ENCODE measurements around the gene A4GNT.
"Not testable (repeated sequence)": the region's sequence is repeated elsewhere in the genome, so short reads cannot be mapped to it uniquely, and the experiment has no call there.

A4GNT gene

GRCh38 chr3:138118612-138119422, 13.4 kb downstream of the A4GNT start:
- peak; percentile 57 for DNase-seq

GRCh38 chr3:138114988-138115971, 16.9 kb downstream of the A4GNT start, which contains the start of gene DZIP1L:
DZIP1L (minus strand) TSS chr3:138115608; CDS start chr3:138103971, 11,637 bp downstream.
- DNase-seq, result peak; percentile 74

DNA sequence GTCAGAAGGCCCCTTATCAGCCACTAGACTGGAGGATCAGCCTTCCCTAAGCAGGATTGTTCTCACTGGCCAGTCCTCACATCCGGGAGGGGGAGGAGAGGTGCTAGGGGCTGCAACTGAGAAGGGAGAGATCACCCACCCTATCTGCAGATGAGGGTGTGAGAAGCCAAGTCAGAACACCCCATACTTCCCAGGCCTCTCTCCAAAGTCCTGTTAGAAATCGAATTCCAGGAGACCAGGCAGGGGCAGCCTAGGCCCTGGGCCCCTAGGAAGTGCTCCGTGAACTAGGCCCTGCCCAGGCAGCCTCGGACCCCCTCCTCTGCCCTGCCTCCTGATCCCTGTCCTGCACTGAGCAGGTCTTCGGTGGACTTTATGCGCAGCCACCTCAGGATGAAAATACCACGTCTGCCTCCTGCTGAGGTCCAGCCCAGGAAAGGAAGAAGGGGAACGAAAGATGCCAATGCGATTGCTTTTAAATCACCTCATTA, 17.7 kb downstream of the A4GNT start:
- no peak for DNase-seq

DNA sequence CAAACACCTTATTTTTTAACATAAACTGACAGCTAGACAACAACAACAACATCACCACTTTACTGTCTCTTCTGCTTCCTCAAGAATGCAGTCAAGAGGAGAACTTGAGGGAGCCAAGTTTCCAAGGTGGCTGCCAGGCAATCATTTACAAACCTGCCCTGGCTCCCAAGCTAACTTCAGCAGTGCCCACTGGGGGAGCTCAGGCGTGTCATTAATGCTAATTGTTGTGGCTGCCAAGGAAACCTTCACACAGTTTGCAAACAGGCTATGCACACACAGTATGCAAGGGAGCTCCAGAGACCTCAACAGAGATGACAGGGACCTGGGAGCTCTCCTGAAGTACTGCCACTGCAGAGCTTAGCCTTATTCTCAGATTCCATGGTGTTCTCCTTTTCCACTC, 18.9 kb downstream of the A4GNT start:
- no peak for DNase-seq

GRCh38 chr3:138112362-138112761, 19.8 kb downstream of the A4GNT start:
- no peak for DNase-seq

DNA sequence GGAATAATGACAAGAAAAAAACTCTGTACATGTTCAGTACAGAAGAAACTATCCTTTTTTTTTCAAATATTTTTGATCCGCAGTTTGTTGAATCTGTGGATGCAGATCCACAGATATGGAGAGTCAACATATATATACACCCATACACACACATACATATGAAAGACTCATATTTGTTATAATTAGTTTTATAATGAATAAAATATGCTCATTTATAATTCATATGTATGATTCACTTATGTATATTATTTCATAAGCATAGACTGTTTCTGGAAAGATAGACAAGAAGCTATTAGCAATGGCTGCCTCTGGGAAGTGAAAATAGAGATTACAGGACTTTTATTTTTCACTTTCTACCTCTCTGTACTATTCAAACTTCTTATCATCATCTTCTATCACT, 26.6 kb downstream of the A4GNT start:
- no peak for DNase-seq

DNA sequence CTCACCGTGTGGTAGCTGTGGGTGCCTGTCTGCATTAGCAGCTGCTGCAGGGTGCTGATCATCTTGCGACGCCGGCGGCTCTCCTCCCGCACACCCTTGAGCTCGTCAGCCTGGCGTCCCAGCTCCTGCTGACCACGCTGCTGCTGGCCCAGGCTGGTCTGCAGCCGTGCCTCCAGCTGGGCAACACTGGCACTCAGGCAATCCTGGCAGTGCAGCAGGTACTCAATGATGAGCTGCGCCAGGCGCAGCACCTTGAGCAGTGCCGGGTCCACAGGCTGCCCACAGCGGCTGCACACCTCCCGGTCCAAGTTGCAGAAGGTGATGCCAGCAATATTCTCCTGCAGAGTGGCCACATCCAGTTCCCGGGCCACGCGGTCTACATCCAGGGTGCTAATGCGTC, 28.7 kb downstream of the A4GNT start:
- DNase-seq, result no peak

- DNase-seq, result not testable (repeated sequence)
Observed at GRCh38 chr3:138101351-138101940, 30.7 kb downstream of the A4GNT start.

GRCh38 chr3:138099417-138099816, 32.8 kb downstream of the A4GNT start:
- DNase-seq, result no peak

GRCh38 chr3:138097192-138098172, 34.7 kb downstream of the A4GNT start:
- DNase-seq, result no peak

DNA sequence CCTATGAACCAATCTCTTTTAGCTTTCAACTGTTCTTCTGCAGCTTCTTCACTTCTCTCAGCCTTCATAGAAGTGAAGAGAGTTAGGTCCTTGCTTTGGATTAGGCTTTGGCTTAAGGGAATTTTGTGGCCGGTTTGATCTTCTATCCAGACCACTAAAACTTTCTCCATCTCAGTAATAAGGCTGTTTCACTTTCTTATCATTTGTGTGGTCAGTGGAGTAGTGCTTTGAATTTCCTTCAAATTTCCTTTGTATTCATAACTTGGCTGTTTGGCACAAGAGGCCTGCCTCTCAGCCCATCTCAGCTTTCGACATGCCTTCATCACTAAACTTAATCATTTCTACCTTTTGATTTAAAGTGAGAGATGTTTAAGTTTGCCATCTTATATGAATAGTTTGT, 38.5 kb downstream of the A4GNT start:
- DNase-seq, result no peak

- DNase-seq, result no peak
Observed at GRCh38 chr3:138092023-138092422, 40.2 kb downstream of the A4GNT start.

DNA sequence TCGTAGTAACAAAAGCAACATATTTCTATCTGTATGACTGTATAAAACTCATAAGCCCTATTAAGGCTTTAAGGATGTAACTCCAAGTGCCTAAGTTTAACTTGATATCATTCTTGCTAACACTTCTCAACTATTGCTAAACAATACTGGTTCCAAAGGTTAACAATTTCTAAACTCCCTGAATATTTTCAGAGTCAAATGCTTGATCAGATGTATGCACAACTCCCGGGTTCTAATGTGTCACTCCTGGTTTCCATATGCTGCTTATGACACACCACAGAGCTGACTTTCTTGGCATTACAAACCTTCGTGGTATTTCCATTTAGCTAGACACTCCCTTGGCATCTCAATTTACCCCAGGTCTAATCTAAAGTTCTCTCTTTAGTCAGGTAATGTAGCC, 43.1 kb downstream of the A4GNT start:
- DNase-seq, result peak; percentile 38

GRCh38 chr3:138085745-138086144, 46.4 kb downstream of the A4GNT start:
- not testable (repeated sequence) for DNase-seq

GRCh38 chr3:138084196-138084595, 48.0 kb downstream of the A4GNT start:
- no peak for DNase-seq

DNA sequence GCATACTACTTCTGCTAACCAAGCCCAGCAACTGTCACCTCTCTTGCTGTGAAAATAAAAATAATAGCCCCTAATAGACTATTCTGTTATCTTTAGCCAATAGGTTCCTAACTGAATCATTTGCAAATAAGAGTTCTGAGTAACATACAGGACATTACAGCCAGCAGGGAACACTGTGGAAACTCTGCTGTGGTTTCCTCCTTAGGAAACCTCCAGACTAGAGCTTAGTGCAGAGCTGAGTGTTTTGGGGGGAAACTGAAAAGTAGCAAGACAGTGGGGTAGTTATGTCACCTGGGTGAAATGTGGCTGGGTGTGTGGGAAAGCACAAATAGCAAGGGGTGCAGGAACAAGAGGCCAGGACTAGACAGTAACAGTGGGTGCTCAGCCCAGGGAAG, 49.2 kb downstream of the A4GNT start:
- no peak for DNase-seq

DNA sequence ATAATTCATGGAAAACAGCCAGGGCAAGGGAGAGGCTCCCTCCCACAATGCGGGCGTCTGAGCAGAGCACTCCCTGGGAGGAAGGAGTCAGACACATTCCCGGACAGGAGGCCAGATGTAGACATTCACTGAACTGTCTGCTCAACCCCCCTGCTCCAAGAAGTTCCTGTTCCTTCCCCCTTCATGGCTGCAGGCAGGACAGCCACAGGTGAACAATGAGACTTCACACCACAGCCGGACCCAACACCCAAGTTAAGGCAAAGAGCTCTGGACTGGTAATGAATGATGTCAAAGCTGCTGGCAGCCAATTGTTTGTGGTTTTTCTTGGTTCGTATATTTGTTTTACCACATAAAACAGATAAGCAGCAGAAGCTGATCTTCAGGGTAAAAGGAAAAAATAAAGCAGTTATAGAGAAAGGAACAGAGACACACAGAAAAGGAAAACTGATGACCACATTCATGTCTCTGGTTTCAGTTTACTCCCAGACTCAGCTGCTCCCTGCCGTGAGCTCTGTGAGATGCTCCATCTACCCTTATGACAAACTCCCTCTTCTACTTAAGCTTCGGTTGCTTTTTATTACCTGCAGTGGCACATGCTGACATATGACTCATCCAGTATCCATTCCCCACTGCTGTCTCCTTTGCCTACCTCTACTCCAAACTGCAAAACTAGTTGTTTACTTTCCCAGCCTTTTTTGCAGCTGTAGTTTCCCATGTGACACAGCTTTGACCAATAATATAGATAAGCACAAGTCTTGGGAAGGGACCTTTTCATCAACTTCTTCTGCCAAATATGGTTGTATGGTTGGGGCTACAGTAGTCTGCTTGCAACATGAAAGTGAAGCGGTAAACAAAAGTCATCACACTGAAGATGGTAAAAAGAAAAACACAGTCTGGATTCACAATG, 49.9 kb downstream of the A4GNT start:
- DNase-seq, result no peak

DNA sequence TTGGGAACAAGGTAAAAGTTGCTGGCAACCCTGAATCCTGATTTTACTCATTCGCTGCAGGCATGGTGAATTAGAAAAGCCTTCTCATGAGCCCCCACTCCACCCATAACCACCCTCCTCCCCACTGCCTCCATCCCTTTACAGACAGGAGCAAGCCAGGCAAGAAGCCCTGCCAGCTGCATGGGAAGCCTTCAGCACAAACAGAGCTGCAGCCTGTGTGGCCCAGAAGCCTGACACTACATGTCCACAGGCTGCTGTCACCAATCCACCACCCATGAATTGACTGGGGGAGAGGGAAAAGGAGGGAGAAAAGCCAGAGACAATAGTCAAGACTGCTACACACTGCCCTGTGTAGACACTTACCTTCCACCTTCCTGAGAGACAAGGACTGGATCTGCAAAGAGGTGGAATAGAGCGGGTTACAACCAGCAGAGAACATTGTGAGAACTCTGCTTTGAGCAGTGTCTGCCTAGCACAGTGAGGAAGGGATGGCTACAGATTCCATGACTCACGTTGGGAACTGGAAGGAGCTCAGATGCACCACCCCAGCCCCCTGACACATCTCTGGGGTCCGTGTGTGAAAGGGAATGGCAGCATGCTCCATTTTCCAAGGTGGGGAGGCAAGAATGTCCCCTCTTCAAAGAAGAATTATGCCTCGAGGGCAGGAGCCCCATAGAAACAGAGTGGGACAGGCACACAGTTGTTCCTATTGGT, 50.7 kb downstream of the A4GNT start:
- no peak for DNase-seq

DNA sequence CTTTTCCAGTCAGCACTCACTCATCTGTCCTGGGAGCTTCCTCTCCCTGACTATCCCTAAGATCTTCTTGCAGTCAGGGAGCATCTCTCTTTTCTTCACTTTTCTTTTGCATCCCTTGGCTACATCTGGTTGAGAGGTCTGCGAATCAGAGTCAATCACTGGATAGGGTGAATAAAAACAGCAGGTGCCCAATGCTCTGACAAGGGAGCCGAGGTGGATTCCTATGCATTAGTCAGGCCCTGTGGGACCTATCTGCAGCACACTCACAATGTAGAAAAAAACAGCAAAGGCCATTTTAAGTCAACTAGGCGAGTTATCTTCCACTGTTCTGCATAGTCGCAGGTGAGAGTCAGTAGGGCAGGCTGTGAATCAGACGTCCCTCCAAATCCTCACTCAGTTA, 52.3 kb downstream of the A4GNT start:
- no peak for DNase-seq

DNA sequence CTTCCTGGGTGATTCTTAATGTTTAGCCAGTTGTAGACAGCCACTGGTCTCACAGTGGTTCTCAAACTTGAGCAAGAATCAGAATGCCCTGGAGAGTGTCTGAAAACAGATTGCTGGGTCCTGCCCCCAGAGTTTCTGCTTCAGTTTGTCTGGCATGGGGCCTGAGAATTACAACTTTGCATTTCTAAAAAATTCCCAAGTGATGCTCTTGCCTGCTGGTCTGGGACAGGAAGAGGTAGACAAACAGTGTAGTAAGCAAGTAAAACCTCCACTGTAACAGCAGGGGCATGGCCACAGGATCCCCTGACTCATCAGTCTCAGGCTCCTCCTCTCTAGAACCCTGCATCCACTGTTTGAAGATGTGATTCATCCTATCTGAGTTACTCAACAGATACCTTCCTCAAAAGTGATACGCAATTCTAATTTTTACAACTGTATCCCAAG, 53.3 kb downstream of the A4GNT start:
- DNase-seq, result peak; percentile 81
